SK-N-SH (cell line): ENCODE results near the gene DGKD. TPM values are rescaled to one million over a fixed set of nuclear protein-coding genes. Genes with fewer than 3 reads are reported as not detected.

Experiments used
- CTCF ChIA-PET: fragments of 300-600, 350-600 bp; formaldehyde crosslinking; extraction: SDS; loops from one replicate; lab custom pipeline; 2021; lab: Yijun Ruan, JAX
- POLR2A ChIA-PET: fragments of 350-600 bp; sonication (Branson Sonifier 250); formaldehyde crosslinking; extraction: SDS; loops from one replicate; lab custom pipeline; 2020; ENCODE audit warnings: antibody characterized with exemption, inconsistent platforms; lab: Yijun Ruan, JAX
- DNase-seq: peaks from one replicate; pipeline ENCODE4 v3.0.0; 2012
- H2AFZ ChIP-seq: fragments of 200-600 bp; sonication (generic); 2 replicates; pipeline ENCODE4 v1.8.1; 2016; ENCODE audit warnings: antibody characterized with exemption, mild to moderate bottlenecking, low read depth
- H3F3A ChIP-seq: fragments of 200-600 bp; sonication (generic); replicated peaks from 2 replicates; pipeline ENCODE3; 2016; ENCODE audit warnings: antibody characterized with exemption, mild to moderate bottlenecking; ENCODE audit not compliant: insufficient read depth
- H3K27ac ChIP-seq, 2 experiments: fragments of 200-500 bp in 1 of 2; fragments of 200-600 bp in 1 of 2; sonication (Bioruptor generic) in 1 of 2; sonication (generic), shearing (Covaris generic) in 1 of 2; 2 replicates each; pipeline versions ENCODE4 v1.5.1 to v1.6.1; 2014 to 2016; ENCODE audit warnings: low read depth in 2 of 2, inconsistent platforms in 1 of 2, low read length in 1 of 2, mild to moderate bottlenecking in 1 of 2, mixed read lengths in 1 of 2
- H3K27me3 ChIP-seq: fragments of 200-600 bp; sonication (generic), shearing (Covaris generic); 2 replicates; pipeline ENCODE4 v1.6.1; 2016; ENCODE audit warnings: mixed run types; ENCODE audit not compliant: insufficient read depth
- H3K36me3 ChIP-seq, 2 experiments: fragments of 200-500 bp in 1 of 2; fragments of 200-600 bp in 1 of 2; sonication (Bioruptor generic) in 1 of 2; sonication (generic) in 1 of 2; replicated peaks in 1 of 2; 2 replicates each; pipeline versions ENCODE3 to v1.5.1; 2014 to 2016; ENCODE audit warnings: low read length in 1 of 2, mild to moderate bottlenecking in 1 of 2; ENCODE audit not compliant: insufficient read depth in 2 of 2, control insufficient read depth in 1 of 2
- H3K4me1 ChIP-seq, 2 experiments: fragments of 200-500 bp in 1 of 2; fragments of 200-600 bp in 1 of 2; sonication (Bioruptor generic) in 1 of 2; sonication (generic), shearing (Covaris generic) in 1 of 2; 2 replicates each; pipeline versions ENCODE4 v1.5.1 to v1.6.1; 2014 to 2016; ENCODE audit warnings: low read depth in 1 of 2, low read length in 1 of 2, mixed run types in 1 of 2; ENCODE audit not compliant: insufficient read depth in 2 of 2, control insufficient read depth in 1 of 2
- H3K4me2 ChIP-seq: fragments of 200-600 bp; sonication (generic), shearing (Covaris generic); 2 replicates; pipeline ENCODE4 v1.6.1; 2017; ENCODE audit warnings: mixed run types
- H3K4me3 ChIP-seq, 2 experiments: fragments of 200-500 bp in 1 of 2; fragments of 200-600 bp in 1 of 2; sonication (Bioruptor generic) in 1 of 2; sonication (generic), shearing (Covaris generic) in 1 of 2; 2 replicates each; pipeline versions ENCODE4 v1.5.1 to v1.8.1; 2014 to 2016; ENCODE audit warnings: low read depth in 2 of 2, inconsistent platforms in 1 of 2, low read length in 1 of 2, mild to moderate bottlenecking in 1 of 2, mixed read lengths in 1 of 2, moderate library complexity in 1 of 2
- H3K79me2 ChIP-seq: fragments of 200-600 bp; sonication (generic); 2 replicates; pipeline ENCODE4 v1.8.1; 2017; ENCODE audit warnings: mild to moderate bottlenecking; ENCODE audit not compliant: insufficient read depth
- H3K9ac ChIP-seq: fragments of 200-600 bp; sonication (generic); 2 replicates; pipeline ENCODE4 v1.6.1; 2017; ENCODE audit warnings: mixed run types
- H3K9me2 ChIP-seq: fragments of 200-600 bp; sonication (generic); 2 replicates; pipeline ENCODE4 v1.6.1; 2017; ENCODE audit warnings: mixed run types
- H3K9me3 ChIP-seq: fragments of 200-600 bp; sonication (generic); 2 replicates; pipeline ENCODE4 v1.6.1; 2017; ENCODE audit warnings: mixed run types, mild to moderate bottlenecking, moderate library complexity
- H4K20me1 ChIP-seq: fragments of 200-600 bp; sonication (generic); 2 replicates; pipeline ENCODE4 v1.6.1; 2017; ENCODE audit warnings: mild to moderate bottlenecking, mixed run types; ENCODE audit not compliant: insufficient read depth
- CHD2 ChIP-seq: fragments of 150-350 bp; IDR thresholded peaks from 2 replicates; pipeline ENCODE4 v1.6.1; 2018; ENCODE audit warnings: low read length; ENCODE audit not compliant: partially characterized antibody
- FOSL2 ChIP-seq: IDR thresholded peaks from 2 replicates; pipeline ENCODE4 v1.4.0; 2012; ENCODE audit warnings: low read depth, mild to moderate bottlenecking, moderate library complexity, borderline replicate concordance
- FOXM1 ChIP-seq: IDR thresholded peaks from 2 replicates; pipeline ENCODE4 v1.4.0; 2012; ENCODE audit warnings: low read depth, mild to moderate bottlenecking
- MEF2A ChIP-seq: IDR thresholded peaks from 2 replicates; pipeline ENCODE4 v1.4.0; 2012; ENCODE audit warnings: low read depth, borderline replicate concordance
- MXI1 ChIP-seq: IDR thresholded peaks from 2 replicates; pipeline ENCODE4 v1.6.1; 2012; ENCODE audit warnings: mild to moderate bottlenecking, low read depth, low read length, improper control_type of control experiment
- REST ChIP-seq: IDR thresholded peaks from 2 replicates; pipeline ENCODE4 v1.6.1; 2012; ENCODE audit warnings: mild to moderate bottlenecking, low read depth, low read length, moderate library complexity
- RXRA ChIP-seq: IDR thresholded peaks from 2 replicates; pipeline ENCODE4 v1.4.0; 2012; ENCODE audit warnings: low read depth, mild to moderate bottlenecking, borderline replicate concordance
- SMC3 ChIP-seq: IDR thresholded peaks from 2 replicates; pipeline ENCODE4 v1.6.1; 2012; ENCODE audit warnings: low read depth, low read length, improper control_type of control experiment
- TAF1 ChIP-seq: IDR thresholded peaks from 2 replicates; pipeline ENCODE4 v1.6.1; 2012; ENCODE audit warnings: low read depth, mild to moderate bottlenecking, low read length, moderate library complexity, borderline replicate concordance
- TCF12 ChIP-seq: IDR thresholded peaks from 2 replicates; pipeline ENCODE4 v1.4.0; 2012
- USF1 ChIP-seq: IDR thresholded peaks from 2 replicates; pipeline ENCODE4 v1.4.0; 2012; ENCODE audit warnings: low read depth, borderline replicate concordance
- USF2 ChIP-seq: fragments of 150-350 bp; IDR thresholded peaks from 2 replicates; pipeline ENCODE4 v1.6.1; 2017; ENCODE audit warnings: antibody characterized with exemption, low read length, low read depth, borderline replicate concordance
- WGBS: methylation state at CpG from one replicate; pipeline ENCODE4 v1.1.6; 2017; ENCODE audit warnings: low lambda C conversion rate; 5-methylcytosine and 5-hydroxymethylcytosine counted together
- polyA plus RNA-seq, 3 experiments: library from polyadenylated mRNA; depleted of rRNA; stranded (reverse); fragments of >200 nt; gene quantifications; 2 replicates each; pipeline ENCODE4 v1.2.3, GENCODE V29; 2012
- TF ChIP-seq, protein P1 (sequence below): IDR thresholded peaks from 2 replicates; pipeline ENCODE4; 2012

The DGKD gene
- polyA plus RNA-seq, 1 of the 3 experiments (the other 2 are of a cell fraction), result 21.7 TPM

- no peak overlapping the region for H3K9ac ChIP-seq
- no peaks in the 10 kb centered on the region for H4K20me1 ChIP-seq
- DNase-seq, result no peak
- H3K4me2 ChIP-seq, result no peak overlapping the region
- peaks cover 0 to 12% of the 10 kb centered on the region in 2 experiments for H3K36me3 ChIP-seq
- no peak for TF ChIP-seq MXI1
- no peak for TF ChIP-seq FOSL2
- TF ChIP-seq RXRA, result no peak
- no peak for TF ChIP-seq MEF2A
- TF ChIP-seq TCF12, result no peak
- TF ChIP-seq FOXM1, result no peak
- H3K27me3 ChIP-seq, result no peaks in the 10 kb centered on the region
- no peak overlapping the region for H3K4me3 ChIP-seq
- no peak overlapping the region for H2AFZ ChIP-seq
- no peaks in the 10 kb centered on the region for H3K9me2 ChIP-seq
- CTCF ChIA-PET, result no interaction called here
- POLR2A ChIA-PET, result no interaction called here
- no peaks in the 10 kb centered on the region for H3F3A ChIP-seq
- no peaks in the 10 kb centered on the region; the same call in 1 of the 2 replicates for H3K9me3 ChIP-seq
- H3K27ac ChIP-seq, result no peak overlapping the region
- 96% methylated on average over 6 of the region's 6 CpGs for WGBS
- no peaks in the 10 kb centered on the region; a peak in 2 of 4 replicates for H3K4me1 ChIP-seq
- H3K79me2 ChIP-seq, result peaks cover 45% of the 10 kb centered on the region
These were observed 9.5 kb downstream of the DGKD start for GRCh38 chr2:233363744-233364235.

- POLR2A ChIA-PET, result no interaction called here
- 93% methylated on average over 6 of the region's 6 CpGs for WGBS
These were observed 11.7 kb downstream of the DGKD start for GRCh38 chr2:233365861-233366520.

More at GRCh38 chr2:233365861-233366520, 11.7 kb downstream of the DGKD start:
- CTCF ChIA-PET, result interaction anchor here (1.0 to 1.4 kb wide), 3 partner anchors 12 to 21 kb away, joined by 3 to 4 read pairs (median 3); no protein-coding TSS in a partner anchor
- Histone ChIP-seq H3K4me2 (no peak overlapping the region), H4K20me1 (no peaks in the 10 kb centered on the region), H3K4me3 (no peak overlapping the region), H3K36me3 (peaks cover 0 to 12% of the 10 kb centered on the region in 2 experiments), H3K27ac (no peak overlapping the region), H3K9me2 (no peaks in the 10 kb centered on the region), H3F3A (no peaks in the 10 kb centered on the region), H3K9ac (no peak overlapping the region), H3K27me3 (no peaks in the 10 kb centered on the region), H3K79me2 (peaks cover 40% of the 10 kb centered on the region), H3K4me1 (no peaks in the 10 kb centered on the region; a peak in 1 of 4 replicates), H2AFZ (no peak overlapping the region), H3K9me3 (no peaks in the 10 kb centered on the region; the same call in 1 of the 2 replicates)
- TF ChIP-seq CHD2 (no peak), USF2 (no peak), TAF1 (no peak), REST (no peak), SMC3 (no peak), TCF12 (no peak), RXRA (no peak), MXI1 (no peak), USF1 (no peak)
- TF ChIP-seq, protein P1, sequence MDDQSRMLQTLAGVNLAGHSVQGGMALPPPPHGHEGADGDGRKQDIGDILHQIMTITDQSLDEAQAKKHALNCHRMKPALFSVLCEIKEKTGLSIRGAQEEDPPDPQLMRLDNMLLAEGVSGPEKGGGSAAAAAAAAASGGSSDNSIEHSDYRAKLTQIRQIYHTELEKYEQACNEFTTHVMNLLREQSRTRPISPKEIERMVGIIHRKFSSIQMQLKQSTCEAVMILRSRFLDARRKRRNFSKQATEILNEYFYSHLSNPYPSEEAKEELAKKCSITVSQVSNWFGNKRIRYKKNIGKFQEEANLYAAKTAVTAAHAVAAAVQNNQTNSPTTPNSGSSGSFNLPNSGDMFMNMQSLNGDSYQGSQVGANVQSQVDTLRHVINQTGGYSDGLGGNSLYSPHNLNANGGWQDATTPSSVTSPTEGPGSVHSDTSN, result no peak
- no peak for DNase-seq
